Measurements from ENCODE around the gene INTS15.

DNA sequence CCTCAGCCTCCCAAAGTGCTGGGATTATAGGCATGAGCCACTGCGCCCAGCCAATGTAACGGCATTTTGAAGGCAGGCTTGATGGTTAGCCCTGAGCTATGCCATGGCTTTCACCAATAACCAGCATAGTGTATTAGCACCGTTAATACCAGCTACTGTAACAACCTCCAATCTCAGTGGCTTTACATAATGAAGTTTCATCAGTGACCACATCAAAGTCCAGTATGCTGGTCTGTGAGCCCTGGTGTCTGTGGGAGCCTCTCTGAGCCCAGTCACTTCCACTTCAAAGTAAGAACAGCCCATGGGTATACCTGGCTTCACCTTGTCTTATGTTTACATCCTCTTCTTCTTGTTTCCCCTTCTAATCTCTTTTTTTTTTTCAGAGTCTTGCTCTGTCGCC, 24.2 kb upstream of the INTS15 start:
- TF ChIP-seq, protein P1, sequence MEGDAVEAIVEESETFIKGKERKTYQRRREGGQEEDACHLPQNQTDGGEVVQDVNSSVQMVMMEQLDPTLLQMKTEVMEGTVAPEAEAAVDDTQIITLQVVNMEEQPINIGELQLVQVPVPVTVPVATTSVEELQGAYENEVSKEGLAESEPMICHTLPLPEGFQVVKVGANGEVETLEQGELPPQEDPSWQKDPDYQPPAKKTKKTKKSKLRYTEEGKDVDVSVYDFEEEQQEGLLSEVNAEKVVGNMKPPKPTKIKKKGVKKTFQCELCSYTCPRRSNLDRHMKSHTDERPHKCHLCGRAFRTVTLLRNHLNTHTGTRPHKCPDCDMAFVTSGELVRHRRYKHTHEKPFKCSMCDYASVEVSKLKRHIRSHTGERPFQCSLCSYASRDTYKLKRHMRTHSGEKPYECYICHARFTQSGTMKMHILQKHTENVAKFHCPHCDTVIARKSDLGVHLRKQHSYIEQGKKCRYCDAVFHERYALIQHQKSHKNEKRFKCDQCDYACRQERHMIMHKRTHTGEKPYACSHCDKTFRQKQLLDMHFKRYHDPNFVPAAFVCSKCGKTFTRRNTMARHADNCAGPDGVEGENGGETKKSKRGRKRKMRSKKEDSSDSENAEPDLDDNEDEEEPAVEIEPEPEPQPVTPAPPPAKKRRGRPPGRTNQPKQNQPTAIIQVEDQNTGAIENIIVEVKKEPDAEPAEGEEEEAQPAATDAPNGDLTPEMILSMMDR (IDR thresholded peaks at IDR 0.05), result no peak
- no peak for TF ChIP-seq POLR2A (IDR thresholded peaks at IDR 0.05)
